NT2/D1 (cell line): ENCODE data around the gene PEX1.
"Not testable (repeated sequence)": the region's sequence is repeated elsewhere in the genome, so short reads cannot be mapped to it uniquely, and the experiment has no call there.

ENCODE experiments used
- SUZ12 ChIP-seq: IDR thresholded peaks from 2 replicates; pipeline ENCODE4 v1.6.1; 2011; ENCODE audit not compliant: insufficient read length, insufficient read depth; ENCODE audit errors: extremely low read depth
- YY1 ChIP-seq: IDR thresholded peaks from 2 replicates; pipeline ENCODE4 v1.6.1; 2011; ENCODE audit not compliant: insufficient read length, insufficient read depth
- ZNF274 ChIP-seq: IDR thresholded peaks from 2 replicates; pipeline ENCODE4 v1.6.1; 2011; ENCODE audit warnings: mild to moderate bottlenecking, low read depth, low read length

GRCh38 chr7:92545116-92545515 is 16.8 kb upstream of the PEX1 start:
- TF ChIP-seq YY1, ZNF274, SUZ12: not testable (repeated sequence)
